ENCODE measurements around the gene GOPC. TPM values are rescaled to one million over a fixed set of nuclear protein-coding genes. Genes with fewer than 3 reads are reported as not detected.

Gene GOPC
- total and polyA plus RNA-seq, 2 of the 4 experiments (the other 2 are of a cell fraction): 23.4 to 23.8 TPM

DNA sequence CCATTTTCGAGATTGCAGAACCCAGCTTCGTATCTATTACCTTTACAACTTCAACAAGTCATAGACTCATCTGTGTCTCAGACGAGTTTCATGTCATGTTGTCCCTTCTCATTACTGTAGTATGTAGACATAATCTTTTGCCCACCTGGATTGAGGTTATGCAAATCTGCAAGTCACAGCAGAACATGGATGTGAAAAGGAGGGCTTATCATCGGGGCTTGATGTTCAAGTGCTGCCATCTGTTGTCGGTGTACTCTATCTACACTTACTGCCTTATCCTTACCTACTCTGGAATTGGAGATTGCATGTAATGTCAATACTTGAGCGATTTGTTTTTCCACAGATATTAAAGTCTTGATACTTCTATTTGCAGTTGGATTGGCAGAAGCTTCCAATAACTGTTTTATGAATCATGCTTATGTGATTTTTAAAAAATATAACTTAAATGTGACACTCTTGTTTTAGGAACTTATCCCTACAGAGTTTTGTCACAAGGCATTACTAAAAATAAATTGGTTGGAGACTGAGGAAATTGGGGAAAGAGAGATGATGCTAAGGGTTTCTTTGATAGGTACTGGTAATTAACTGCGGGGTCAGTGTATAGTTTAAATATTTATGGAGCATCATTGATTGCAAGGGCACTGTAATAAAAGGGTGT, 3.0 kb upstream of the GOPC start:
- no peaks in the 10 kb centered on the region for H3K9me1 ChIP-seq (ENCODE audit: insufficient read depth, low read length)
- ChIA-PET POLR2A (ENCODE audit: unreplicated experiment) (no interaction called here), CTCF (interaction anchor here (0.6 to 2.3 kb wide), 7 partner anchors 47 to 852 kb away, joined by 3 to 15 read pairs (median 4); no protein-coding TSS in a partner anchor)
- no peaks in the 10 kb centered on the region for H3K4me1 ChIP-seq (ENCODE audit: control insufficient read depth, insufficient read depth, low read length)
- H2BK15ac ChIP-seq (ENCODE audit: low read depth, low read length): no peak overlapping the region
- BruUV-seq (replicated peaks): no TSS peak
- no peak overlapping the region for H3K4me2 ChIP-seq (ENCODE audit: low read depth, low read length)
- intact Hi-C loops (cut with micrococcal nuclease): loop anchor here (1.0 to 10.0 kb wide), 5 partner anchors 156 to 630 kb away; no protein-coding TSS in a partner anchor
- H3K27me3 ChIP-seq (ENCODE audit: control insufficient read depth, insufficient read depth, low read length): peaks cover 2% of the 10 kb centered on the region
- no peak overlapping the region for H2BK120ac ChIP-seq (ENCODE audit: low read depth, low read length)
- no peak overlapping the region for H3K23ac ChIP-seq (ENCODE audit: low read depth, low read length)
- no peak overlapping the region for H2BK5ac ChIP-seq (ENCODE audit: low read depth, low read length, poor library complexity, severe bottlenecking)
- H2AK9ac ChIP-seq (replicated peaks; ENCODE audit: low read depth, low read length, poor library complexity): no peak overlapping the region
- no peak overlapping the region for H3K27ac ChIP-seq (ENCODE audit: insufficient read depth, low read length)
- in situ Hi-C loops (cut with MboI; ENCODE audit: low sequenced_read_pairs): no loop called here
- no peak overlapping the region for H2AK5ac ChIP-seq (ENCODE audit: low read depth, low read length)
- no peaks in the 10 kb centered on the region for H3K9me3 ChIP-seq (ENCODE audit: control insufficient read depth, insufficient read depth, low read length)
- H3K9ac ChIP-seq (ENCODE audit: low read depth, low read length): no peak overlapping the region
- DNase-seq (peak; percentile 83), ATAC-seq (ENCODE audit: low read depth) (peak; percentile 36; the same call in 1 of the 2 replicates)
- peak; percentile 94 for TF ChIP-seq RAD21 (IDR thresholded peaks at IDR 0.05; ENCODE audit: low read length)
- no peak for TF ChIP-seq RFX5 (IDR thresholded peaks at IDR 0.05; ENCODE audit: low read depth, low read length)
- TF ChIP-seq POLR2A (IDR thresholded peaks at IDR 0.05; ENCODE audit: low read depth, low read length): no peak
- no peak for TF ChIP-seq CEBPB (IDR thresholded peaks at IDR 0.05; ENCODE audit: low read depth, low read length)
- peak; percentile 61 for TF ChIP-seq NFE2L2 (IDR thresholded peaks at IDR 0.05; ENCODE audit: low read depth, low read length)
- TF ChIP-seq, protein P1, sequence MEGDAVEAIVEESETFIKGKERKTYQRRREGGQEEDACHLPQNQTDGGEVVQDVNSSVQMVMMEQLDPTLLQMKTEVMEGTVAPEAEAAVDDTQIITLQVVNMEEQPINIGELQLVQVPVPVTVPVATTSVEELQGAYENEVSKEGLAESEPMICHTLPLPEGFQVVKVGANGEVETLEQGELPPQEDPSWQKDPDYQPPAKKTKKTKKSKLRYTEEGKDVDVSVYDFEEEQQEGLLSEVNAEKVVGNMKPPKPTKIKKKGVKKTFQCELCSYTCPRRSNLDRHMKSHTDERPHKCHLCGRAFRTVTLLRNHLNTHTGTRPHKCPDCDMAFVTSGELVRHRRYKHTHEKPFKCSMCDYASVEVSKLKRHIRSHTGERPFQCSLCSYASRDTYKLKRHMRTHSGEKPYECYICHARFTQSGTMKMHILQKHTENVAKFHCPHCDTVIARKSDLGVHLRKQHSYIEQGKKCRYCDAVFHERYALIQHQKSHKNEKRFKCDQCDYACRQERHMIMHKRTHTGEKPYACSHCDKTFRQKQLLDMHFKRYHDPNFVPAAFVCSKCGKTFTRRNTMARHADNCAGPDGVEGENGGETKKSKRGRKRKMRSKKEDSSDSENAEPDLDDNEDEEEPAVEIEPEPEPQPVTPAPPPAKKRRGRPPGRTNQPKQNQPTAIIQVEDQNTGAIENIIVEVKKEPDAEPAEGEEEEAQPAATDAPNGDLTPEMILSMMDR (conservative IDR thresholded peaks at IDR 0.05; ENCODE audit: low read depth, low read length): peak; percentile 92
- no peak for TF ChIP-seq MAZ (IDR thresholded peaks at IDR 0.05; ENCODE audit: borderline replicate concordance, low read depth, low read length)
- peak; percentile 35; the same call in 1 of the 2 replicates for TF ChIP-seq MAFK (IDR thresholded peaks at IDR 0.05; ENCODE audit: low read depth, low read length)
- TF ChIP-seq SMC3 (IDR thresholded peaks at IDR 0.05; ENCODE audit: low read depth, low read length): peak; percentile 90
- H3K36me3 ChIP-seq (ENCODE audit: control insufficient read depth, insufficient read depth, low read length): no peaks in the 10 kb centered on the region
- no peak overlapping the region for H3K4ac ChIP-seq (ENCODE audit: low read depth, low read length)
- H3K18ac ChIP-seq (ENCODE audit: low read depth, low read length): no peak overlapping the region
- H3K4me3 ChIP-seq (ENCODE audit: insufficient read depth, low read depth, low read length): no peak overlapping the region
- no peak overlapping the region for H4K8ac ChIP-seq (ENCODE audit: low read depth in 2 of 2, low read length in 2 of 2)
- dilution Hi-C loops (cut with HindIII; ENCODE audit: low sequenced_read_pairs, unreplicated experiment): no loop called here
- no peak overlapping the region for H3K14ac ChIP-seq (replicated peaks; ENCODE audit: low read depth, low read length)
- H2BK20ac ChIP-seq (ENCODE audit: low read depth, low read length): no peak overlapping the region
- no peak overlapping the region for H2AFZ ChIP-seq (replicated peaks; ENCODE audit: low read length, poor library complexity)
- H3K56ac ChIP-seq (ENCODE audit: extremely low read depth, insufficient read depth, low read length): no peak overlapping the region
- H4K91ac ChIP-seq (ENCODE audit: insufficient read depth, low read depth, low read length): no peak overlapping the region
- H3K79me1 ChIP-seq (ENCODE audit: low read depth in 1 of 2, low read length in 2 of 2): 0 out of 4 replicates have a peak, but pooled peaks cover 0 to 7% of the 10 kb centered on the region in 2 experiments
- no peak overlapping the region for H4K5ac ChIP-seq (ENCODE audit: low read depth, low read length)
- peaks cover 2% of the 10 kb centered on the region; the same call in 1 of the 2 replicates for H4K20me1 ChIP-seq (ENCODE audit: insufficient read depth, low read length)
- WGBS, 2 experiments (ENCODE audit: extremely low coverage in 2 of 2, insufficient read length in 1 of 2): no CpG with 5 or more reads among the region's 7 CpGs
